Glutamatergic neuron (in vitro differentiated cells): Measurements from ENCODE around the gene HABP4. TPM values are rescaled to one million over a fixed set of nuclear protein-coding genes. Genes with fewer than 3 reads are reported as not detected.

Source experiments
- DNase-seq: peaks from one replicate; pipeline ENCODE4 v3.0.0; 2022
- H3K27ac Mint-ChIP-seq: one replicate; pipeline ENCODE4 v1.8.0; 2020; ENCODE audit warnings: mild to moderate bottlenecking, mixed read lengths, inconsistent platforms; ENCODE audit not compliant: unreplicated experiment
- H3K27me3 Mint-ChIP-seq: one replicate; pipeline ENCODE4 v1.8.0; 2020; ENCODE audit warnings: mild to moderate bottlenecking, moderate library complexity, mixed read lengths, inconsistent platforms; ENCODE audit not compliant: unreplicated experiment
- H3K36me3 Mint-ChIP-seq: one replicate; pipeline ENCODE4 v1.8.0; 2020; ENCODE audit warnings: mild to moderate bottlenecking, mixed read lengths, inconsistent platforms; ENCODE audit not compliant: unreplicated experiment
- H3K4me1 Mint-ChIP-seq: one replicate; pipeline ENCODE4 v1.8.0; 2020; ENCODE audit warnings: mild to moderate bottlenecking, low read depth, mixed read lengths, inconsistent platforms; ENCODE audit not compliant: unreplicated experiment
- H3K4me3 Mint-ChIP-seq: one replicate; pipeline ENCODE4 v1.8.0; 2020; ENCODE audit warnings: mild to moderate bottlenecking, mixed read lengths, inconsistent platforms; ENCODE audit not compliant: unreplicated experiment
- H3K9me3 Mint-ChIP-seq: one replicate; pipeline ENCODE4 v1.8.0; 2020; ENCODE audit warnings: mild to moderate bottlenecking, moderate library complexity, mixed read lengths, inconsistent platforms; ENCODE audit not compliant: unreplicated experiment
- total RNA-seq: library from RNA; stranded (reverse); fragmentation: NEBNext Ultra II Directional; extraction: Animal tissue kit (Norgen Biotek cat#: 25700); gene quantifications from one replicate; pipeline ENCODE4 v1.2.1, GENCODE V29; 2021; ENCODE audit not compliant: unreplicated experiment
- TF ChIP-seq, protein P1 (sequence below): fragments of 200-600 bp; sonication (generic); IDR thresholded peaks from one replicate; pipeline ENCODE4 v1.5.0; 2021; ENCODE audit not compliant: partially characterized antibody, unreplicated experiment

The HABP4 gene
- total RNA-seq, 1 donor from 2014 or later, result 21.4 TPM

DNA sequence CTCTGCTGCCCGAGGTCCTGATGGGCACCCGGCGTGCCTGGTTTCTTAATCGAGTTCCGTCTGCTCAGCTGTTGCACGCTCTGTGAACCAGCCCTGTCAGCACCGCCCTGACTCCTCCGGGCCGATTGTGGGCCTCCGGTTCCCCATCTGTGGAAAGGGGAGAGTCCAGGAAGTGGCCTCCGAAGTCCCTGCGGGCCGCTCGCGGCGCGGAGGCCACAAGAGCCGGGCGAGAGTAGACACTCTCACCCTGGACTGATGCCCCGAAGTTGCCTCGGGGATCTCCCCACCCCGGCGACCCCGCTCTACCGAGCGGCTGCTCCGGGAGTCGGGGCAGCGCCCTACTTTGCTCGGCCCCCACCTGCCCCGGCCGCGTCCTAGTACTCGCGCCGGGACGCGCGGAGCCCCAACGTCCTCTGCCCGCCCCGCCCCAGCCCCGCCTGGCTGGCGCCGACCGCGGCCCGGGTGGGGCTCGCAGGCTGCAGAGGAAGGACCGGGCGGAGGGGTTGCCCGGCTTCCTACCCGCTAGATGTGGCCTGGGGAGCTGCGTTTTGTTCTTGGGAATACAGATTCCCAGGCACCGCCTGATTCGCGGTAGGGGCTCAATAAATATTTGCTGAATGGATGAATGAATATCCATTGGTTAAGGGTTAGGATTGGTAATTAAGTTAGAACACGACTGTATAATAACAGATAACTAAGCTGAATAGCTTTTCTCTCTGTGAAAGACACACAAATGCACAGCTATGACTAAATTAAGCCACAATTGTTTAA is 30.9 kb upstream of the HABP4 start:
- Mint-ChIP-seq H3K27me3 (peaks cover 4% of the 10 kb centered on the region), H3K9me3 (peaks cover 4% of the 10 kb centered on the region), H3K27ac (peak overlapping the region; percentile 96), H3K4me1 (peaks cover 13% of the 10 kb centered on the region), H3K4me3 (peak overlapping the region; percentile 90), H3K36me3 (no peaks in the 10 kb centered on the region)
- TF ChIP-seq, protein P1, sequence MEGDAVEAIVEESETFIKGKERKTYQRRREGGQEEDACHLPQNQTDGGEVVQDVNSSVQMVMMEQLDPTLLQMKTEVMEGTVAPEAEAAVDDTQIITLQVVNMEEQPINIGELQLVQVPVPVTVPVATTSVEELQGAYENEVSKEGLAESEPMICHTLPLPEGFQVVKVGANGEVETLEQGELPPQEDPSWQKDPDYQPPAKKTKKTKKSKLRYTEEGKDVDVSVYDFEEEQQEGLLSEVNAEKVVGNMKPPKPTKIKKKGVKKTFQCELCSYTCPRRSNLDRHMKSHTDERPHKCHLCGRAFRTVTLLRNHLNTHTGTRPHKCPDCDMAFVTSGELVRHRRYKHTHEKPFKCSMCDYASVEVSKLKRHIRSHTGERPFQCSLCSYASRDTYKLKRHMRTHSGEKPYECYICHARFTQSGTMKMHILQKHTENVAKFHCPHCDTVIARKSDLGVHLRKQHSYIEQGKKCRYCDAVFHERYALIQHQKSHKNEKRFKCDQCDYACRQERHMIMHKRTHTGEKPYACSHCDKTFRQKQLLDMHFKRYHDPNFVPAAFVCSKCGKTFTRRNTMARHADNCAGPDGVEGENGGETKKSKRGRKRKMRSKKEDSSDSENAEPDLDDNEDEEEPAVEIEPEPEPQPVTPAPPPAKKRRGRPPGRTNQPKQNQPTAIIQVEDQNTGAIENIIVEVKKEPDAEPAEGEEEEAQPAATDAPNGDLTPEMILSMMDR, result no peak
- DNase-seq, result peak; percentile 82

DNA sequence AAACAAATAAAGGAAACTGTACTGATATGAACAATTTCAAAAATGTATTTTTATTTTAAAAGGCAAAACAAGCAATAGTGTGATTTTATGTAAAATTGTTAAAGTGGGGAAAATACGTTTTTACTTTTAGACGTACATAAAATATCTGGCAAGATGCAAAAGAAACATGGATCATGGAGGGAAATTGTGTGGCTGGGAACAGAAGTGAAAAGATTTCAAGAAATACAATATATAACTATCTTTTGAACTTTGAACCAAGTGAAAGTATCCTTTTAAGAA is 30.3 kb upstream of the HABP4 start:
- H3K4me1 Mint-ChIP-seq, result peaks cover 13% of the 10 kb centered on the region
- H3K27me3 Mint-ChIP-seq, result peaks cover 4% of the 10 kb centered on the region
- H3K9me3 Mint-ChIP-seq, result peaks cover 4% of the 10 kb centered on the region
- H3K36me3 Mint-ChIP-seq, result no peaks in the 10 kb centered on the region
- peak overlapping the region; percentile 89 for H3K4me3 Mint-ChIP-seq
- TF ChIP-seq, protein P1, result no peak
- H3K27ac Mint-ChIP-seq, result peak overlapping the region; percentile 76
- no peak for DNase-seq

DNA sequence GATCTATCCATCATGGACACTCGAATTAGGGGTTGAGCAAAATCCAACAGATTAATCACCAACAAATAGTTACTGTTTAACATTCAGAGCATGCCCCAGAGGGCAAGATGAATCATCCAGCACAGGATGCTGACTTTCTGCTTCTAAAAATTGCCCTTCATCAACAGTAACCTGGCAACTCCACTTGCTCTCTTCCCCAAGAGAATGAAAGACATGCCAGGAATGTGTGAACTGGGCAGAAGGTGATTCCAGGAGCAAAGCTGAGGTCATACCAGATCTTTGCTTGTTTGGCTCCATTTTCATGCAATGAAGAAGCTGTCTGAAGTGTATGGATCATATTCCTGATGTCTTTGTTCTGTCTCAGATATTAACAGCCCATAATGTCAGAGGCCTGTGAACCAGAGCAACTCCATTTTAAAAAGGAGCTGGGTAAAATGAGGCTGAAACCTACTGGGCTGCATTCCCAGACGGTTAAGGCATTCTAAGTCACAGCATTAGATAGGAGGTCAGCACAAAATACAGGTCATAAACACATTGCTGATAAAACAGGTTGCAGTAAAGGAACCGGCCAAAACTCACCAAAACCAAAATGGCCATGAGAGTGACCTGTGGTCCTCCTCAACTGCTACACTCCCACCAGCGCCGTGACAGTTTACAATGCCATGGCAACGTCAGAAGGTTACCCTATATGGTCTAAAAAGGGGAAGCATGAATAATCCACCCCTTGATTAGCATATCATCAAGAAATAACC is 29.3 kb upstream of the HABP4 start:
- peaks cover 4% of the 10 kb centered on the region for H3K27me3 Mint-ChIP-seq
- peaks cover 13% of the 10 kb centered on the region for H3K4me1 Mint-ChIP-seq
- H3K4me3 Mint-ChIP-seq, result no peak overlapping the region
- H3K9me3 Mint-ChIP-seq, result peaks cover 4% of the 10 kb centered on the region
- peak overlapping the region; percentile 69 for H3K27ac Mint-ChIP-seq
- TF ChIP-seq, protein P1, result no peak
- no peak for DNase-seq
- H3K36me3 Mint-ChIP-seq, result no peaks in the 10 kb centered on the region

DNA sequence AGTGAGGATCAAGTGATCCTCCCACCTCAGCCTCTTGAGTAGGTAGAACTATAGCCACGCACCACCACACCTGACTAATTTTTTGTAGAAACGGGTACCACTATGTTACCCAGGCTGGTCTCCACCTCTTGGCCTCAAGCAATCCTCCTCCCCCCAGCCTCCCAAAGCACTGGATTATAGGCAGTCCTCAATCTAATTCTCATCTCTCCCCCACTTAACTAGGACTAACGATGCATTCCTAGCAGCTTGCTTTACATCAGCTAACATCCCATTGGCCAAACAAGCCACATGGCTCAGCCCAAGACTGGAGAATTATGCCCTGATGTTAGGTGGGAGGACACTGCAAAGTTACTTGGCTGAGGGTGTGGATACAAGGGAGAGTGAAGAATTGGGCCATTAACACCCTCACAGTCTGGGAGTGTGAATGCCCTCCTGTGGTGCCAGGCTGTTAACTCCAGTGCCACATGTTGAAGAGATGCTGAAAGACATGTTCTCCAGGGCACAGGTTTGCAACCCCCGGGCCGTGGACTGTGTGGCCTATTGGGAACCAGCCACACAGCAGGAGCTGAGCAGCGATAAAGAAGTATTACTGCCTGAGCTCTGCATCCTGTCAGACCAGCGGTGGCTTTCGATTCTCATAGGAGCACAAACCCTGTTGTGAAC is 26.5 kb upstream of the HABP4 start:
- no peak for DNase-seq
- Mint-ChIP-seq H3K4me3 (no peak overlapping the region), H3K4me1 (peaks cover 9% of the 10 kb centered on the region), H3K27ac (no peak overlapping the region), H3K27me3 (no peaks in the 10 kb centered on the region), H3K36me3 (no peaks in the 10 kb centered on the region), H3K9me3 (peaks cover 4% of the 10 kb centered on the region)
- TF ChIP-seq, protein P1, result no peak
